ENCODE measurements around the gene GPS2.

Gene GPS2

GRCh38 chr17:7283471-7284216 lies 31.5 kb downstream of the GPS2 start:
- Mint-ChIP-seq H3K4me3 (peak overlapping the region; percentile 71 to 87 (median 86)), H3K4me1 (peaks cover 16% of the 10 kb centered on the region), H3K27ac (no peak overlapping the region), H3K36me3 (ENCODE audit: low read depth) (peaks cover 3% of the 10 kb centered on the region), H3K9me3 (no peaks in the 10 kb centered on the region), H3K27me3 (ENCODE audit: low read depth) (peaks cover 36% of the 10 kb centered on the region)
- no peak for TF ChIP-seq CTCF (IDR thresholded peaks at IDR 0.05; ENCODE audit: unreplicated experiment in 3 of 3)

GRCh38 chr17:7282752-7283321 lies 32.3 kb downstream of the GPS2 start:
- no peak for TF ChIP-seq CTCF (IDR thresholded peaks at IDR 0.05; ENCODE audit: unreplicated experiment in 3 of 3)
- no peaks in the 10 kb centered on the region for H3K9me3 Mint-ChIP-seq

GRCh38 chr17:7281953-7282751 lies 33.0 kb downstream of the GPS2 start:
- H3K4me3 Mint-ChIP-seq = peak overlapping the region; percentile 86 to 87 (median 86)
- no peaks in the 10 kb centered on the region for H3K9me3 Mint-ChIP-seq
- TF ChIP-seq CTCF (IDR thresholded peaks at IDR 0.05; ENCODE audit: unreplicated experiment in 3 of 3) = no peak
- H3K27me3 Mint-ChIP-seq (ENCODE audit: low read depth) = peaks cover 26% of the 10 kb centered on the region
- peaks cover 16% of the 10 kb centered on the region for H3K4me1 Mint-ChIP-seq
- peaks cover 3% of the 10 kb centered on the region for H3K36me3 Mint-ChIP-seq (ENCODE audit: low read depth)
- H3K27ac Mint-ChIP-seq = no peak overlapping the region

More at GRCh38 chr17:7282752-7283321, 32.3 kb downstream of the GPS2 start:
- Mint-ChIP-seq H3K27me3 (ENCODE audit: low read depth) (peaks cover 29% of the 10 kb centered on the region), H3K4me3 (peak overlapping the region; percentile 86 to 87 (median 86)), H3K27ac (no peak overlapping the region), H3K4me1 (peaks cover 16% of the 10 kb centered on the region), H3K36me3 (ENCODE audit: low read depth) (peaks cover 3% of the 10 kb centered on the region)

- no peak for TF ChIP-seq CTCF (IDR thresholded peaks at IDR 0.05; ENCODE audit: unreplicated experiment in 3 of 3)
- H3K4me1 Mint-ChIP-seq = peaks cover 16% of the 10 kb centered on the region
- peak within 1 kb of the TSS in 2 of 3 experiments; percentile 47 to 76 for H3K27ac Mint-ChIP-seq
- no peaks in the 10 kb centered on the region for H3K9me3 Mint-ChIP-seq
- H3K27me3 Mint-ChIP-seq (ENCODE audit: low read depth) = peaks cover 20% of the 10 kb centered on the region
- peak within 1 kb of the TSS; percentile 86 to 87 (median 86) for H3K4me3 Mint-ChIP-seq
- H3K36me3 Mint-ChIP-seq (ENCODE audit: low read depth) = peaks cover 2% of the 10 kb centered on the region
These were observed 33.8 kb downstream of the GPS2 start, which contains the start of gene SLC2A4 for GRCh38 chr17:7281074-7281952. Gene SLC2A4 (plus strand): TSS chr17:7281718. CDS start chr17:7281935, 217 bp downstream.

GRCh38 chr17:7280519-7281073 lies 34.6 kb downstream of the GPS2 start:
- Mint-ChIP-seq H3K27me3 (ENCODE audit: low read depth) (peaks cover 19% of the 10 kb centered on the region), H3K4me3 (peak overlapping the region; percentile 86 to 87 (median 86)), H3K4me1 (peaks cover 16% of the 10 kb centered on the region), H3K27ac (peak overlapping the region in 2 of 3 experiments; percentile 47 to 61), H3K9me3 (no peaks in the 10 kb centered on the region), H3K36me3 (ENCODE audit: low read depth) (no peaks in the 10 kb centered on the region)
- TF ChIP-seq CTCF (IDR thresholded peaks at IDR 0.05; ENCODE audit: unreplicated experiment in 3 of 3) = peak; percentile 81 to 86 (median 82)

Data from nephron (organoid).